GM18909 (cell line): ENCODE measurements around the gene OR10A6.

Experiments used
- ATAC-seq: cut with Tn5 transposase; IDR thresholded peaks from one replicate; pipeline ENCODE4 v1.9.1; 2021; ENCODE audit warnings: mild to moderate bottlenecking; ENCODE audit not compliant: unreplicated experiment, poor library complexity

The OR10A6 gene

DNA sequence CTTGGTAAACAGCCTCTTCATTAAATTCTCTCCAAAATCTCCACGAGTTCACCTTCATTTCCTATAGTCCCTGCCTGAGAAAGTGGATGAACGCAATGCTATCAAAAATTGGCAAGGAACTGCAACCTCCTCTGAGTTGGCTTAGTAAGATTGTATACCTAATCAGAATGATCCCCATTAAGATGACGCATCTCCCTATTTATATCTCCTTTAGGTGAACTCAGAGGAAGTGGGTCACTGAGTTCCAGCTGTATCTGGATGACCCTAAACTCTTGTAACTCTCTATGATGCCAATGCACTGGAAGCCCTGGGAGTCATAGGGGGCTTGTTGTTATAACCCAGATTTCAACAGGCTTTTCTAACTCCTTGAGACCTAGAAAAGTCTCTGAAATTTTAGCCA, 48.2 kb downstream of the OR10A6 start:
- no peak for ATAC-seq
